Trophoblast cell (in vitro differentiated cells and primary cell): ENCODE data around the gene TBC1D22A.

Experiments used
- DNase-seq, 2 donors: peaks; one replicate each; pipeline ENCODE4 v3.0.0-alpha.2; 2016
- H2AFZ ChIP-seq: 2 replicates; pipeline ENCODE4 v1.6.1; 2013; ENCODE audit warnings: low read length, moderate library complexity, mild to moderate bottlenecking; ENCODE audit not compliant: insufficient read depth, poor library complexity
- H2AK5ac ChIP-seq: 2 replicates; pipeline ENCODE4 v1.6.1; 2013; ENCODE audit warnings: mild to moderate bottlenecking, low read length
- H2BK120ac ChIP-seq: 2 replicates; pipeline ENCODE4 v1.6.1; 2013; ENCODE audit warnings: low read length, mild to moderate bottlenecking, moderate library complexity; ENCODE audit not compliant: insufficient read depth, poor library complexity
- H2BK12ac ChIP-seq: 2 replicates; pipeline ENCODE4 v1.6.1; 2013; ENCODE audit warnings: mild to moderate bottlenecking, low read length, moderate library complexity
- H2BK5ac ChIP-seq: 2 replicates; pipeline ENCODE4 v1.6.1; 2013; ENCODE audit warnings: low read length, low read depth, moderate library complexity, mild to moderate bottlenecking; ENCODE audit not compliant: poor library complexity
- H3K14ac ChIP-seq: 2 replicates; pipeline ENCODE4 v1.6.1; 2013; ENCODE audit warnings: mild to moderate bottlenecking, low read length
- H3K18ac ChIP-seq: 2 replicates; pipeline ENCODE4 v1.6.1; 2013; ENCODE audit warnings: mild to moderate bottlenecking, low read length
- H3K23ac ChIP-seq: 2 replicates; pipeline ENCODE4 v1.6.1; 2013; ENCODE audit warnings: low read length
- H3K27ac ChIP-seq: 2 replicates; pipeline ENCODE4 v1.5.1; 2013; ENCODE audit warnings: low read depth, mild to moderate bottlenecking, inconsistent platforms, low read length, moderate library complexity
- H3K27me3 ChIP-seq: 2 replicates; pipeline ENCODE4 v1.6.1; 2013; ENCODE audit warnings: inconsistent platforms, mild to moderate bottlenecking, low read length, moderate library complexity; ENCODE audit not compliant: insufficient read depth
- H3K36me3 ChIP-seq, 2 experiments: 1 replicate in 1 of 2; 2 replicates in 1 of 2; pipeline ENCODE4 v1.6.1; 2013; ENCODE audit warnings: low read length in 2 of 2, mild to moderate bottlenecking in 2 of 2, moderate library complexity in 1 of 2; ENCODE audit not compliant: insufficient read depth in 2 of 2, control insufficient read depth in 1 of 2
- H3K4ac ChIP-seq: 2 replicates; pipeline ENCODE4 v1.6.1; 2013; ENCODE audit warnings: low read depth, mild to moderate bottlenecking, low read length, moderate library complexity
- H3K4me1 ChIP-seq, 2 experiments: 1 replicate in 1 of 2; 2 replicates in 1 of 2; pipeline ENCODE4 v1.6.1; 2013; ENCODE audit warnings: low read length in 2 of 2, mild to moderate bottlenecking in 2 of 2, moderate library complexity in 1 of 2; ENCODE audit not compliant: insufficient read depth in 2 of 2, control insufficient read depth in 1 of 2
- H3K4me2 ChIP-seq: 2 replicates; pipeline ENCODE4 v1.6.1; 2013; ENCODE audit warnings: inconsistent platforms, mild to moderate bottlenecking, low read length, moderate library complexity
- H3K4me3 ChIP-seq: 2 replicates; pipeline ENCODE4 v1.5.1; 2013; ENCODE audit warnings: mild to moderate bottlenecking, low read depth, low read length, inconsistent platforms
- H3K79me1 ChIP-seq: one replicate; pipeline ENCODE4 v1.6.1; 2013; ENCODE audit warnings: low read length
- H3K79me2 ChIP-seq: 2 replicates; pipeline ENCODE4 v1.6.1; 2013; ENCODE audit warnings: low read length, mild to moderate bottlenecking; ENCODE audit not compliant: control insufficient read depth, insufficient read depth, poor library complexity
- H3K9ac ChIP-seq: 2 replicates; pipeline ENCODE4 v1.6.1; 2013; ENCODE audit warnings: mild to moderate bottlenecking, low read length
- H3K9me3 ChIP-seq: 2 replicates; pipeline ENCODE4 v1.6.1; 2013; ENCODE audit warnings: low read depth, mild to moderate bottlenecking, control low read depth, inconsistent platforms, low read length; ENCODE audit not compliant: insufficient read depth
- H4K12ac ChIP-seq: 2 replicates; pipeline ENCODE4 v1.6.1; 2013; ENCODE audit warnings: low read depth, mild to moderate bottlenecking, low read length, moderate library complexity
- H4K8ac ChIP-seq: 2 replicates; pipeline ENCODE4 v1.6.1; 2013; ENCODE audit warnings: low read depth, mild to moderate bottlenecking, low read length, moderate library complexity
- H4K91ac ChIP-seq: one replicate; pipeline ENCODE4 v1.6.1; 2013; ENCODE audit warnings: low read depth, mild to moderate bottlenecking, low read length, moderate library complexity
- WGBS: extraction: QIAGEN DNeasy Blood & Tissue Kit; methylation state at CpG from one replicate; pipeline ENCODE4 v1.1.7; 2013; ENCODE audit warnings: missing lambda C conversion rate; ENCODE audit not compliant: insufficient read length, insufficient coverage; ENCODE audit errors: extremely low coverage; 5-methylcytosine and 5-hydroxymethylcytosine counted together

The TBC1D22A gene

DNA sequence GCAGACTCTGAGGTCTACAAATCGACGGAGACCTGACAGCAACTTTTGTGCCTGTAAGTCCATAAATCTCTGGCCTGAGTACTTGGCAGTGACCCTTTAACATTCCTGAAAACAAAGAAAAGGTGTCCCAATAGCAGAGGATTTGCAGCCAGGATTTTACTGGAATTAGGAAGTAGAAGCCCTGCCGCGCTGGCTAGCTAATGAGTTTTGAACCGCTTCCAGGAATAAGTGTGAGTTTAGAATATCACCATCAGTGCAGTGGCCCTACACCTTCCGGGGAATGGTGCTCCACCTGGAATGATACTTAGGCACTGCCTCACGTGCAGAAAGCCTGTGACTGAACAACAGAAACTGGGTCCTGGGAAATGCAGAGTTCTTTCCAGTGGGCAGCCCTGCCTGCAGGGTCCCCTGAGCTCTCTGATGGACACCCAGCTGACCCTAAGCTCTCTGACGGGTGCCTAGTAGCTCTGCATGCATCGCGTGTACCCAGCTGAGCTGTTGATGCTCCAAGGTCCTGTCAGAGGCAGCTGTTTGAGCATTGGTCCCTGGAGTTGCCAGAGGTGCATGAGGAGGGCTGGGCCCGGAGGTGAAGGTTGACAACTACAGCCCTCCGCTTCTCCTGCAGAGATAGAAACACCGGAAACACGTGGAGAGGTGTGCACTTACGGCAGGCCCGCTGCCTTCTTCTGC lies 380.9 kb downstream of the TBC1D22A start:
- DNase-seq: no peak
- no peak overlapping the region for H2BK12ac ChIP-seq
- no peak overlapping the region for H4K8ac ChIP-seq
- H4K12ac ChIP-seq: no peak overlapping the region
- no peak overlapping the region for H4K91ac ChIP-seq
- H2BK120ac ChIP-seq: no peak overlapping the region
- WGBS: no CpG with 5 or more reads among the region's 16 CpGs
- no peak overlapping the region for H3K23ac ChIP-seq
- H2AFZ ChIP-seq: no peak overlapping the region
- H3K4me1 ChIP-seq: no peaks in the 10 kb centered on the region
- no peak overlapping the region for H3K4me3 ChIP-seq
- no peaks in the 10 kb centered on the region for H3K27me3 ChIP-seq
- H3K27ac ChIP-seq: no peak overlapping the region
- H3K9me3 ChIP-seq: no peaks in the 10 kb centered on the region
- H3K79me1 ChIP-seq: no peaks in the 10 kb centered on the region
- no peaks in the 10 kb centered on the region for H3K79me2 ChIP-seq
- H3K18ac ChIP-seq: no peak overlapping the region
- no peak overlapping the region for H3K4me2 ChIP-seq
- no peak overlapping the region for H2BK5ac ChIP-seq
- no peak overlapping the region for H3K4ac ChIP-seq
- H2AK5ac ChIP-seq: no peak overlapping the region
- H3K36me3 ChIP-seq: no peaks in the 10 kb centered on the region
- no peak overlapping the region for H3K9ac ChIP-seq
- H3K14ac ChIP-seq: no peak overlapping the region

DNA sequence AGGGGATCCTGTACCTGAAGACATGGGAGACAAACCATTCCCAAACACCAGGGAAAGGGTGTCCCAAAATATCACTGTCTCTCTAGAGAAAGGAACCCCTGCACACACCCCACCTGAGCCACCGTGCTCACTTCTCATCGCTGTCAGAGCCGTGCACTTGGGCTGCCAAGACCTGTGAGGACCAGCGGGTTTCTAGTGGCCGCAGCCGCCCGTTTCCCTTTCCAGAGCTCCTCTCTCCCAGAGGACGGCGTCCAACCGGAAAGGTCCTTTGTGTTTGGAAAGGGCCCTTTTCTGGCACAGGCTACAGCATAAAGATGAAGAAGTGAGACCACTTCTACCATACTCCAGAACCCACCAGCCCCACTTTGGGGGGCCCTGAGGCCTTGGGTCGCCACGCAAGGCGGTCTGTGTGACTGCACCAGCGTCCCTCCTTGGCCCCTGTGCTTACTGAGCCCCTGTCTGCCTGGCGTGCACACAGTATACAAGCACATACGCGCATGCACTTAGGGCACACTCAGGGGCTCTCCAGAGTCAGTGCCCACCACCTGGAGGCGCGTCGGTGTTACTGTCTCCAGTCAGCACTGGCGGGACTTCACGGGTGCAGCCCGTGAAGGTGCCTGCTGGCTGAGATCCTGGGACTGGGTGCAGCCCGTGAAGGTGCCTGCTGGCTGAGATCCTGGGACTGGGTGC lies 381.8 kb downstream of the TBC1D22A start:
- no peaks in the 10 kb centered on the region for H3K9me3 ChIP-seq
- H3K14ac ChIP-seq: no peak overlapping the region
- no peak overlapping the region for H2BK120ac ChIP-seq
- no peak overlapping the region for H3K27ac ChIP-seq
- no peak overlapping the region for H3K4me2 ChIP-seq
- no peak overlapping the region for H2AK5ac ChIP-seq
- H3K4me3 ChIP-seq: no peak overlapping the region
- no peak for DNase-seq
- no peaks in the 10 kb centered on the region for H3K79me1 ChIP-seq
- H3K23ac ChIP-seq: no peak overlapping the region
- H4K12ac ChIP-seq: no peak overlapping the region
- H3K4ac ChIP-seq: no peak overlapping the region
- no peak overlapping the region for H4K91ac ChIP-seq
- no peaks in the 10 kb centered on the region for H3K36me3 ChIP-seq
- H2BK12ac ChIP-seq: no peak overlapping the region
- no peak overlapping the region for H3K18ac ChIP-seq
- H3K4me1 ChIP-seq: no peaks in the 10 kb centered on the region
- H3K27me3 ChIP-seq: no peaks in the 10 kb centered on the region
- no peak overlapping the region for H4K8ac ChIP-seq
- H3K9ac ChIP-seq: no peak overlapping the region
- WGBS: no CpG with 5 or more reads among the region's 24 CpGs
- no peak overlapping the region for H2BK5ac ChIP-seq
- no peaks in the 10 kb centered on the region for H3K79me2 ChIP-seq
- H2AFZ ChIP-seq: no peak overlapping the region

DNA sequence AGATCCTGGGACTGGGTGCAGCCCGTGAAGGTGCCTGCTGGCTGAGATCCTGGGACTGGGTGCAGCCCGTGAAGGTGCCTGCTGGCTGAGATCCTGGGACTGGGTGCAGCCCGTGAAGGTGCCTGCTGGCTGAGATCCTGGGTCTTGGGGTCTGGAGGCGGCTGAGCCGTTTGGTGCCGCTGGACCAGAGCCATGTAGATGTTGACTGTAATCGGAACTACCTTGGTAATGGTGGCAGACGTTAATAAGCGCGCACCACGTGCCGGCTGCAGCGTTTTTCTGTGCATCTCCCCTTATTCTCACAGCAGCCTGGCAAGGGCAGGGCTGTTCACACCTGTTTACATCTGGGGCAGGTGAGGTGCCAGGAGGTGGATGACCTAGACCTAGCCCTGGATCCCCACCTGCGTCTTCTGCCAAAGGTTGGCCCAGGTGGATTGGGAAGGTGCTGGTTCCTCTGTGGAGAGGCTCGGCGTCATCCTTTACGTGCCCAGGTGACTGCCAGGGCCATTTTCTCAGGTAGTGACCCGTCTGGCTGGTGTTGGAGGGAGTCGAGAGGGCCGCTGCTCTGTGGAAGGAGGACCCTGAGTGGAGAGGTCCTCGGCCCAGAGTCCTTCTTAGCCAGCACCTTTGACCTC lies 382.5 kb downstream of the TBC1D22A start:
- no peak overlapping the region for H2AK5ac ChIP-seq
- no peak overlapping the region for H4K8ac ChIP-seq
- H3K14ac ChIP-seq: no peak overlapping the region
- no peak overlapping the region for H2BK12ac ChIP-seq
- no peak overlapping the region for H2BK5ac ChIP-seq
- no peak overlapping the region for H4K12ac ChIP-seq
- H3K18ac ChIP-seq: no peak overlapping the region
- no peaks in the 10 kb centered on the region for H3K27me3 ChIP-seq
- no peaks in the 10 kb centered on the region for H3K36me3 ChIP-seq
- no CpG with 5 or more reads among the region's 21 CpGs for WGBS
- no peak overlapping the region for H3K9ac ChIP-seq
- H4K91ac ChIP-seq: no peak overlapping the region
- no peak overlapping the region for H2BK120ac ChIP-seq
- no peaks in the 10 kb centered on the region for H3K9me3 ChIP-seq
- no peak overlapping the region for H3K4me2 ChIP-seq
- no peak overlapping the region for H3K4me3 ChIP-seq
- H3K79me2 ChIP-seq: no peaks in the 10 kb centered on the region
- DNase-seq: no peak
- H3K23ac ChIP-seq: no peak overlapping the region
- H3K4ac ChIP-seq: no peak overlapping the region
- H2AFZ ChIP-seq: no peak overlapping the region
- H3K79me1 ChIP-seq: no peaks in the 10 kb centered on the region
- H3K4me1 ChIP-seq: no peaks in the 10 kb centered on the region
- no peak overlapping the region for H3K27ac ChIP-seq

DNA sequence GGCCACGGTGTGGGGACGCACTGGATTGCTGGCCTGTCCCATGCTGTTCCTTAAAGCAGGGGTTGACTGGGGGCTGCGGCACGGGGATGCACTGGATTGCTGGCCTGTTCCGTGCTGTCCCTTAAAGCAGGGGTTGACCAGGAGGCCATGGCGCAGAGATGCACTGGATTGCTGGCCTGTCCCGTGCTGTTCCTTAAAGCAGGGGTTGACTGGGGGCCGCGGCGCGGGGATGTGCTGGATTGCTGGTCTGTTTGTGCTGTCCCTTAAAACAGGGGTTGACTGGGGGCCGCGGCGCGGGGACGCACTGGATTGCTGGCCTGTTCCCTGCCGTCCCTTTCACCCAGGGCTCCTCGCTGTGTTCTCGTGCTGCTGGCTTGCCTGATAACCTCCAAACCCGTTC lies 383.4 kb downstream of the TBC1D22A start:
- Histone ChIP-seq H3K36me3 (no peaks in the 10 kb centered on the region), H3K79me1 (no peaks in the 10 kb centered on the region), H2BK120ac (no peak overlapping the region), H2BK5ac (no peak overlapping the region), H3K79me2 (no peaks in the 10 kb centered on the region), H3K4ac (no peak overlapping the region), H3K14ac (no peak overlapping the region), H3K9ac (no peak overlapping the region), H3K27ac (no peak overlapping the region), H4K12ac (no peak overlapping the region), H2AFZ (no peak overlapping the region), H3K4me2 (no peak overlapping the region), H2BK12ac (no peak overlapping the region), H3K4me3 (no peak overlapping the region), H4K91ac (no peak overlapping the region), H3K9me3 (no peaks in the 10 kb centered on the region), H3K27me3 (no peaks in the 10 kb centered on the region), H2AK5ac (no peak overlapping the region), H3K23ac (no peak overlapping the region), H3K18ac (no peak overlapping the region), H3K4me1 (peaks cover under 1% of the 10 kb centered on the region in 2 experiments), H4K8ac (no peak overlapping the region)
- WGBS: no CpG with 5 or more reads among the region's 20 CpGs
- DNase-seq: no peak
